H9 (cell line): ENCODE measurements around the gene SLC25A29. TPM values are rescaled to one million over a fixed set of nuclear protein-coding genes. Genes with fewer than 3 reads are reported as not detected.
"Not testable (repeated sequence)": the region's sequence is repeated elsewhere in the genome, so short reads cannot be mapped to it uniquely, and the experiment has no call there.

Experiments
- DNase-seq: peaks from one replicate; pipeline ENCODE4 v3.0.0-alpha.2; 2017
- H2AFZ ChIP-seq: one replicate; pipeline ENCODE4 v1.6.1; 2013; ENCODE audit warnings: mild to moderate bottlenecking, low read length, control low read depth, moderate library complexity
- H2AK5ac ChIP-seq: 2 replicates; pipeline ENCODE4 v1.6.1; 2013; ENCODE audit warnings: low read length, control low read depth, mixed read lengths; ENCODE audit not compliant: insufficient read length
- H2BK120ac ChIP-seq: one replicate; pipeline ENCODE4 v1.6.1; 2013; ENCODE audit warnings: low read depth, mild to moderate bottlenecking, low read length, control low read depth, inconsistent platforms; ENCODE audit not compliant: poor library complexity, severe bottlenecking
- H2BK12ac ChIP-seq: 2 replicates; pipeline ENCODE4 v1.6.1; 2013; ENCODE audit warnings: low read length, control low read depth, mixed read lengths, low read depth; ENCODE audit not compliant: insufficient read length
- H2BK15ac ChIP-seq: 2 replicates; pipeline ENCODE4 v1.6.1; 2013; ENCODE audit warnings: low read depth, low read length, control low read depth
- H2BK20ac ChIP-seq: one replicate; pipeline ENCODE4 v1.6.1; 2013; ENCODE audit warnings: low read depth, mild to moderate bottlenecking, low read length, control low read depth, inconsistent platforms; ENCODE audit not compliant: poor library complexity, severe bottlenecking
- H2BK5ac ChIP-seq: 2 replicates; pipeline ENCODE4 v1.6.1; 2013; ENCODE audit warnings: low read length, control low read depth, mixed read lengths; ENCODE audit not compliant: insufficient read length
- H3K14ac ChIP-seq: 2 replicates; pipeline ENCODE4 v1.6.1; 2013; ENCODE audit warnings: low read length, control low read depth; ENCODE audit not compliant: insufficient read depth
- H3K18ac ChIP-seq: 2 replicates; pipeline ENCODE4 v1.6.1; 2013; ENCODE audit warnings: low read depth, mild to moderate bottlenecking, mixed read lengths, low read length, control low read depth; ENCODE audit not compliant: insufficient read length
- H3K23ac ChIP-seq: 2 replicates; pipeline ENCODE4 v1.6.1; 2013; ENCODE audit warnings: low read length, control low read depth, mixed read lengths, low read depth; ENCODE audit not compliant: insufficient read length
- H3K23me2 ChIP-seq: 2 replicates; pipeline ENCODE4 v1.6.1; 2013; ENCODE audit warnings: low read depth, mild to moderate bottlenecking, mixed read lengths, low read length, control low read depth; ENCODE audit not compliant: insufficient read length, poor library complexity, severe bottlenecking
- H3K27ac ChIP-seq: 2 replicates; pipeline ENCODE4 v1.5.1; 2013; ENCODE audit warnings: low read length, control low read depth, mixed read lengths, low read depth; ENCODE audit not compliant: insufficient read length
- H3K27me3 ChIP-seq: 2 replicates; pipeline ENCODE4 v1.6.1; 2013; ENCODE audit warnings: low read length, control low read depth, inconsistent platforms; ENCODE audit not compliant: insufficient read depth
- H3K4ac ChIP-seq: 2 replicates; pipeline ENCODE4 v1.6.1; 2013; ENCODE audit warnings: low read depth, mild to moderate bottlenecking, control low read depth, inconsistent platforms, low read length, moderate library complexity
- H3K4me1 ChIP-seq: 2 replicates; pipeline ENCODE4 v1.6.1; 2013; ENCODE audit warnings: low read length, control low read depth, inconsistent platforms; ENCODE audit not compliant: insufficient read depth
- H3K4me2 ChIP-seq: 2 replicates; pipeline ENCODE4 v1.6.1; 2013; ENCODE audit warnings: low read length, control low read depth, mixed read lengths; ENCODE audit not compliant: insufficient read length, insufficient read depth
- H3K56ac ChIP-seq: 2 replicates; pipeline ENCODE4 v1.6.1; 2013; ENCODE audit warnings: low read depth, mild to moderate bottlenecking, mixed read lengths, low read length, control low read depth; ENCODE audit not compliant: insufficient read length
- H3K79me1 ChIP-seq: 2 replicates; pipeline ENCODE4 v1.6.1; 2013; ENCODE audit warnings: low read depth, mild to moderate bottlenecking, moderate library complexity, low read length, control low read depth, inconsistent platforms; ENCODE audit not compliant: insufficient read depth, poor library complexity, severe bottlenecking
- H3K79me2 ChIP-seq: 2 replicates; pipeline ENCODE4 v1.6.1; 2013; ENCODE audit warnings: low read length, control low read depth, inconsistent platforms; ENCODE audit not compliant: insufficient read depth
- H3K9ac ChIP-seq: 2 replicates; pipeline ENCODE4 v1.6.1; 2013; ENCODE audit warnings: low read length, control low read depth, mixed read lengths; ENCODE audit not compliant: insufficient read length; ENCODE audit errors: extremely low read depth
- H3K9me3 ChIP-seq: one replicate; pipeline ENCODE4 v1.6.1; 2013; ENCODE audit warnings: low read depth, low read length, inconsistent platforms; ENCODE audit not compliant: control insufficient read depth
- H3T11ph ChIP-seq: one replicate; pipeline ENCODE4 v1.6.1; 2013; ENCODE audit warnings: mild to moderate bottlenecking, low read length, control low read depth, inconsistent platforms
- H4K20me1 ChIP-seq: one replicate; pipeline ENCODE4 v1.6.1; 2013; ENCODE audit not compliant: control insufficient read depth, insufficient read length, insufficient read depth
- H4K5ac ChIP-seq: 2 replicates; pipeline ENCODE4 v1.6.1; 2013; ENCODE audit warnings: low read depth, mild to moderate bottlenecking, mixed read lengths, low read length, control low read depth; ENCODE audit not compliant: insufficient read length
- H4K8ac ChIP-seq: replicated peaks from 2 replicates; pipeline ENCODE4 v1.6.1; 2013; ENCODE audit warnings: low read length, control low read depth, mixed read lengths, low read depth; ENCODE audit not compliant: insufficient read length
- H4K91ac ChIP-seq: 2 replicates; pipeline ENCODE4 v1.6.1; 2013; ENCODE audit warnings: low read depth, mild to moderate bottlenecking, moderate library complexity, mixed read lengths, low read length, control low read depth; ENCODE audit not compliant: insufficient read length
- H3K27ac Mint-ChIP-seq, 3 experiments: 2 replicates in 2 of 3; 3 replicates in 1 of 3; pipeline ENCODE4 v1.8.0; 2020 to 2021; ENCODE audit warnings: mixed read lengths in 3 of 3, mild to moderate bottlenecking in 1 of 3, moderate library complexity in 1 of 3
- H3K27me3 Mint-ChIP-seq: 2 replicates; pipeline ENCODE4 v1.8.0; 2021; ENCODE audit warnings: low read depth, mild to moderate bottlenecking, moderate library complexity, mixed read lengths
- H3K36me3 Mint-ChIP-seq, 3 experiments: 2 replicates in 2 of 3; 3 replicates in 1 of 3; pipeline ENCODE4 v1.8.0; 2020 to 2021; ENCODE audit warnings: low read depth in 3 of 3, mixed read lengths in 3 of 3; ENCODE audit not compliant: insufficient read depth in 1 of 3
- H3K4me1 Mint-ChIP-seq, 2 experiments: 2 replicates each; pipeline ENCODE4 v1.8.0; 2020; ENCODE audit warnings: mixed read lengths in 2 of 2
- H3K4me3 Mint-ChIP-seq, 2 experiments: 2 replicates in 1 of 2; 3 replicates in 1 of 2; pipeline ENCODE4 v1.8.0; 2020 to 2021; ENCODE audit warnings: mild to moderate bottlenecking in 2 of 2, mixed read lengths in 2 of 2, moderate library complexity in 1 of 2
- H3K9me3 Mint-ChIP-seq, 2 experiments: 2 replicates in 1 of 2; 3 replicates in 1 of 2; pipeline ENCODE4 v1.8.0; 2020; ENCODE audit warnings: mild to moderate bottlenecking in 2 of 2, mixed read lengths in 2 of 2, moderate library complexity in 1 of 2
- WGBS: extraction: QIAGEN DNeasy Blood & Tissue Kit; methylation state at CpG from one replicate; pipeline ENCODE4 v1.1.7; 2013; ENCODE audit warnings: missing lambda C conversion rate, low lambda C conversion rate, mixed read lengths; ENCODE audit not compliant: insufficient read length; ENCODE audit errors: extremely low coverage; 5-methylcytosine and 5-hydroxymethylcytosine counted together
- total RNA-seq: library from RNA; stranded (reverse); gene quantifications from 2 replicates; pipeline ENCODE4 v1.2.1, GENCODE V29; 2021
- TF ChIP-seq, protein P1 (sequence below): fragments of 200-600 bp; sonication (generic); conservative IDR thresholded peaks from 3 replicates; pipeline ENCODE4 v1.8.0; 2021; ENCODE audit warnings: antibody characterized with exemption, mild to moderate bottlenecking

SLC25A29 gene
- total RNA-seq, 1 experiment from 2014 or later: 175 TPM

DNA sequence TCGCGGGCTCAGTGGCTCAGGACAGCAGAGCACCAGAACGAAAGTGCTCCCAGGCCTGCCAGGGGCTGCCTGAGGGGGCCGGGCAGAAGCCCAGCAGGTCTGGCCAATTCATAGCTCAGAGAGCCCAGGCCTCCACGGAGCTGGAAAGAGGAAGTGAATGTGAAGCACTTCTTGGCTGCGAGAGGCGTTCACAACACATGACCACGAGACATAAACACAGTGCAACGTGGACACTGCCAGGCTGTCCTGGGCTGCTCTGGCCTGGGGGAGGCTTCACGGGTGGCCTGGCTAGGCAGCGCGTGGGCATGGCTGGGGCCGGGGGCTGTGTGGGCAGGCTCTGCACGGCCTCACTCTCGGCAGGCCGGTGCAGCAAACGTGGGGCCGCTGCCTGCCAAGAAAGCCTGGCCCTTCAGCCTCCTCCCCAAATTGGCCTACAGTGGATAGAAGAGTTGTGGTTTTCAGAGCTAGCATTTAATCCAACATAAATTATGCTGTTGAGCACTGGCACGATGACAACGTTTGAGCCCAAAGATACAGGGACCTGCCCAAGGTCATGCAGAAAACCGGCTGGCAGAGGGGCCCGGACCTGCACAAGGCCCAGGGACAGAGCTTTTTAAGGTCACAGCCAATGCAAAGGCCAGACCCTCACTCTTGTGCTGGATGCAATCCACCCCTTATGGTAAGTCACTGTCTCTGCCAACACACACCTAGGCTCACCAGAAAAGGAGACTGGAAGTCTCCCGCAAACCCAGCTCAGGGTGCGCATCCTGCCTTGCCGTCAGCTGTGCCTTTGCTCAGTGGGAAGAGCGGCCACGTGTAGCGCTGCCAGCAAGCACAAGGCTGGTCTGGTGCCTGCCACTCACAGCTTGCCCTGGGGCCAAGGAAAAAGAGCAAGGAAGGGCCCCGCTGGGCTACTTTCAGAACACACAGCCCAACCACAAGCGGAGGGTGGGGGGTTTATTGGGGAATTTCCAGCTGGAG is 8.6 kb downstream of the SLC25A29 start:
- Histone ChIP-seq H2BK120ac (no peak overlapping the region), H3K27me3 (no peaks in the 10 kb centered on the region), H4K5ac (no peak overlapping the region), H3K9ac (no peak overlapping the region), H3K79me2 (no peaks in the 10 kb centered on the region; the same call in 1 of the 2 replicates), H3K4me2 (no peak overlapping the region), H3T11ph (no peak overlapping the region), H3K56ac (no peak overlapping the region), H3K79me1 (peaks cover 5% of the 10 kb centered on the region), H3K18ac (no peak overlapping the region), H3K23me2 (no peaks in the 10 kb centered on the region), H2BK12ac (no peak overlapping the region), H4K91ac (no peak overlapping the region), H2BK20ac (no peak overlapping the region), H4K20me1 (no peaks in the 10 kb centered on the region), H2BK15ac (no peak overlapping the region), H2AK5ac (no peak overlapping the region), H3K9me3 (no peaks in the 10 kb centered on the region), H2BK5ac (no peak overlapping the region), H3K4me1 (no peaks in the 10 kb centered on the region), H2AFZ (no peak overlapping the region), H3K23ac (no peak overlapping the region), H3K27ac (no peak overlapping the region), H3K14ac (no peak overlapping the region), H4K8ac (no peak overlapping the region), H3K4ac (no peak overlapping the region)
- Mint-ChIP-seq H3K4me3 (no peak overlapping the region), H3K27me3 (no peaks in the 10 kb centered on the region), H3K27ac (peak overlapping the region in 2 of 3 experiments; percentile 49 to 66; a peak in 3 of 7 replicates), H3K9me3 (no peaks in the 10 kb centered on the region; a peak in 1 of 5 replicates), H3K4me1 (0 out of 4 replicates have a peak, but pooled peaks cover 0 to 1% of the 10 kb centered on the region in 2 experiments), H3K36me3 (peaks cover 28 to 60% (median 53%) of the 10 kb centered on the region in 3 experiments)
- TF ChIP-seq, protein P1, sequence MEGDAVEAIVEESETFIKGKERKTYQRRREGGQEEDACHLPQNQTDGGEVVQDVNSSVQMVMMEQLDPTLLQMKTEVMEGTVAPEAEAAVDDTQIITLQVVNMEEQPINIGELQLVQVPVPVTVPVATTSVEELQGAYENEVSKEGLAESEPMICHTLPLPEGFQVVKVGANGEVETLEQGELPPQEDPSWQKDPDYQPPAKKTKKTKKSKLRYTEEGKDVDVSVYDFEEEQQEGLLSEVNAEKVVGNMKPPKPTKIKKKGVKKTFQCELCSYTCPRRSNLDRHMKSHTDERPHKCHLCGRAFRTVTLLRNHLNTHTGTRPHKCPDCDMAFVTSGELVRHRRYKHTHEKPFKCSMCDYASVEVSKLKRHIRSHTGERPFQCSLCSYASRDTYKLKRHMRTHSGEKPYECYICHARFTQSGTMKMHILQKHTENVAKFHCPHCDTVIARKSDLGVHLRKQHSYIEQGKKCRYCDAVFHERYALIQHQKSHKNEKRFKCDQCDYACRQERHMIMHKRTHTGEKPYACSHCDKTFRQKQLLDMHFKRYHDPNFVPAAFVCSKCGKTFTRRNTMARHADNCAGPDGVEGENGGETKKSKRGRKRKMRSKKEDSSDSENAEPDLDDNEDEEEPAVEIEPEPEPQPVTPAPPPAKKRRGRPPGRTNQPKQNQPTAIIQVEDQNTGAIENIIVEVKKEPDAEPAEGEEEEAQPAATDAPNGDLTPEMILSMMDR: no peak
- WGBS: no CpG with 5 or more reads among the region's 30 CpGs
- no peak for DNase-seq

DNA sequence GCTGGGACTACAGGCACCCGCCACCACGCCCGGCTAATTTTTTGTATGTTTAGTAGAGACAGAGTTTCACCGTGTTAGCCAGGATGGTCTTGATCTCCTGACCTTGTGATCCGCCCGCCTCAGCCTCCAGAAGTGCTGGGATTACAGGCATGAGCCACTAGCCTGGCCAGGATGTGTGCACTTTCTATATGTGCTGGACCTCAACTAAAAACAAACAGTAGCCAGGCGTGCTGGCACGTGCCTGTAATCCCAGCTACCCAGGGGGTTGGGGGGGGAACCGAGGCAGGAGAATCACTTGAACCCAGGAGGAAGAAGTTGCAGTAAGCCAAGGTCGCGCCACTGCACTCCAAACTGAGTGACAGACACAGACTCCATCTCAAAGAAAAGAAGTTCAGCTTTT is 9.5 kb downstream of the SLC25A29 start:
- not testable (repeated sequence) for H4K5ac ChIP-seq, H3K79me1 ChIP-seq, H3K4ac ChIP-seq, H4K91ac ChIP-seq, H2AK5ac ChIP-seq, H3K27me3 ChIP-seq, H2BK15ac ChIP-seq, H3K27me3 Mint-ChIP-seq, H3K4me1 ChIP-seq, H2BK120ac ChIP-seq, H3K18ac ChIP-seq, H3K56ac ChIP-seq, H3K4me1 Mint-ChIP-seq, H3T11ph ChIP-seq, H3K9ac ChIP-seq, H3K23ac ChIP-seq, H2BK5ac ChIP-seq, H3K4me2 ChIP-seq, H2BK20ac ChIP-seq, H3K79me2 ChIP-seq, H4K8ac ChIP-seq, H3K23me2 ChIP-seq, H3K4me3 Mint-ChIP-seq, H3K27ac ChIP-seq, H3K14ac ChIP-seq, DNase-seq, H3K9me3 ChIP-seq, H3K27ac Mint-ChIP-seq, H4K20me1 ChIP-seq, H3K9me3 Mint-ChIP-seq, H2AFZ ChIP-seq, H2BK12ac ChIP-seq
- peaks cover 28 to 59% (median 57%) of the 10 kb centered on the region in 3 experiments for H3K36me3 Mint-ChIP-seq
- WGBS: no CpG with 5 or more reads among the region's 11 CpGs
